MM.1S (cell line): ENCODE measurements around the gene SCAP.

Source experiments
- DNase-seq: peaks from one replicate; pipeline ENCODE4 v3.0.0-alpha.2; 2015
- H2AFZ ChIP-seq: fragments of 300-600 bp; sonication (generic); 2 replicates; pipeline ENCODE4 v1.6.0; 2016; ENCODE audit warnings: antibody characterized with exemption, low read length
- H3F3A ChIP-seq: fragments of 300-600 bp; sonication (generic); 2 replicates; pipeline ENCODE4 v1.6.1; 2016; ENCODE audit warnings: mild to moderate bottlenecking, antibody characterized with exemption, low read length, moderate library complexity, mixed read lengths; ENCODE audit not compliant: insufficient read depth
- H3K27ac ChIP-seq: fragments of 300-600 bp; sonication (generic); 2 replicates; pipeline ENCODE4 v1.5.1; 2016; ENCODE audit warnings: mild to moderate bottlenecking, low read length
- H3K27me3 ChIP-seq: fragments of 300-600 bp; sonication (generic); replicated peaks from 2 replicates; pipeline ENCODE4 v1.6.0; 2016; ENCODE audit warnings: low read length; ENCODE audit not compliant: insufficient read depth
- H3K36me3 ChIP-seq: fragments of 300-600 bp; sonication (generic); replicated peaks from 2 replicates; pipeline ENCODE4 v1.6.1; 2016; ENCODE audit warnings: mild to moderate bottlenecking, low read length, mixed read lengths; ENCODE audit not compliant: insufficient read depth
- H3K4me1 ChIP-seq: fragments of 300-600 bp; sonication (generic); 2 replicates; pipeline ENCODE4 v1.6.1; 2016; ENCODE audit warnings: low read length, mixed read lengths
- H3K4me2 ChIP-seq: fragments of 300-600 bp; sonication (generic); 2 replicates; pipeline ENCODE4 v1.6.0; 2016; ENCODE audit warnings: low read depth, low read length
- H3K4me3 ChIP-seq: fragments of 300-600 bp; sonication (generic); 2 replicates; pipeline ENCODE4 v1.5.1; 2016; ENCODE audit warnings: low read length, mixed read lengths
- H3K79me2 ChIP-seq: fragments of 300-600 bp; sonication (generic); 2 replicates; pipeline ENCODE4 v1.6.1; 2016; ENCODE audit warnings: mixed run types, low read length, mixed read lengths
- H3K9ac ChIP-seq: fragments of 300-600 bp; sonication (generic); 2 replicates; pipeline ENCODE4 v1.6.1; 2016; ENCODE audit warnings: low read length, mixed read lengths
- H3K9me2 ChIP-seq: fragments of 300-600 bp; sonication (generic); replicated peaks from 2 replicates; pipeline ENCODE4 v1.6.1; 2016; ENCODE audit warnings: mild to moderate bottlenecking, low read length, mixed read lengths; ENCODE audit not compliant: insufficient read depth
- H3K9me3 ChIP-seq: fragments of 300-600 bp; sonication (generic); replicated peaks from 2 replicates; pipeline ENCODE4 v1.6.1; 2016; ENCODE audit warnings: mild to moderate bottlenecking, low read length, mixed read lengths; ENCODE audit not compliant: insufficient read depth
- H4K20me1 ChIP-seq: fragments of 300-600 bp; sonication (generic); 2 replicates; pipeline ENCODE4 v1.6.1; 2016; ENCODE audit warnings: mild to moderate bottlenecking, low read length, moderate library complexity, mixed read lengths; ENCODE audit not compliant: insufficient read depth
- EZH2 ChIP-seq: fragments of 300-600 bp; sonication (generic); optimal IDR thresholded peaks from 2 replicates; pipeline ENCODE3; 2017; ENCODE audit warnings: low read depth, mild to moderate bottlenecking, antibody characterized with exemption, low read length, mixed read lengths
- EZH2phosphoT487 ChIP-seq: fragments of 300-600 bp; sonication (generic); IDR thresholded peaks from 2 replicates; pipeline ENCODE4 v1.6.1; 2018; ENCODE audit warnings: antibody characterized with exemption, low read length
- TF ChIP-seq, protein P1 (sequence below): fragments of 300-600 bp; sonication (generic); IDR thresholded peaks from 2 replicates; pipeline ENCODE4 v1.5.1; 2016; ENCODE audit warnings: antibody characterized with exemption, low read length, mixed read lengths

SCAP gene

DNA sequence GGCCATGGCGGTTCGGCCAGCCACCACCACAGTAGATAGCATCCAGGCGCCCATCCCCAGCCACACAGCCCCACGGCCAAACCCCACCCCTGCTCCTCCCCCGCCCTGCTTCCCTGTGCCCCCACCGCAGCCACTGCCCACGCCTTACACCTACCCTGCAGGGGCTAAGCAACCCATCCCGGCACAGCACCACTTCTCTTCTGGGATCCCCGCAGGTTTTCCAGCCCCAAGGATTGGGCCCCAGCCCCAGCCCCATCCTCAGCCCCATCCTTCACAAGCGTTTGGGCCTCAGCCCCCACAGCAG, 65.4 kb downstream of the SCAP start:
- no peaks in the 10 kb centered on the region for H3K9me3 ChIP-seq
- H3K4me1 ChIP-seq = no peaks in the 10 kb centered on the region
- no peak overlapping the region for H2AFZ ChIP-seq
- no peak for DNase-seq
- no peaks in the 10 kb centered on the region for H3K9me2 ChIP-seq
- no peak overlapping the region for H3K4me2 ChIP-seq
- TF ChIP-seq, protein P1, sequence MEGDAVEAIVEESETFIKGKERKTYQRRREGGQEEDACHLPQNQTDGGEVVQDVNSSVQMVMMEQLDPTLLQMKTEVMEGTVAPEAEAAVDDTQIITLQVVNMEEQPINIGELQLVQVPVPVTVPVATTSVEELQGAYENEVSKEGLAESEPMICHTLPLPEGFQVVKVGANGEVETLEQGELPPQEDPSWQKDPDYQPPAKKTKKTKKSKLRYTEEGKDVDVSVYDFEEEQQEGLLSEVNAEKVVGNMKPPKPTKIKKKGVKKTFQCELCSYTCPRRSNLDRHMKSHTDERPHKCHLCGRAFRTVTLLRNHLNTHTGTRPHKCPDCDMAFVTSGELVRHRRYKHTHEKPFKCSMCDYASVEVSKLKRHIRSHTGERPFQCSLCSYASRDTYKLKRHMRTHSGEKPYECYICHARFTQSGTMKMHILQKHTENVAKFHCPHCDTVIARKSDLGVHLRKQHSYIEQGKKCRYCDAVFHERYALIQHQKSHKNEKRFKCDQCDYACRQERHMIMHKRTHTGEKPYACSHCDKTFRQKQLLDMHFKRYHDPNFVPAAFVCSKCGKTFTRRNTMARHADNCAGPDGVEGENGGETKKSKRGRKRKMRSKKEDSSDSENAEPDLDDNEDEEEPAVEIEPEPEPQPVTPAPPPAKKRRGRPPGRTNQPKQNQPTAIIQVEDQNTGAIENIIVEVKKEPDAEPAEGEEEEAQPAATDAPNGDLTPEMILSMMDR = no peak
- TF ChIP-seq EZH2phosphoT487 (no peak), EZH2 (no peak)
- no peaks in the 10 kb centered on the region for H3F3A ChIP-seq
- peaks cover 5% of the 10 kb centered on the region; the same call in 1 of the 2 replicates for H3K36me3 ChIP-seq
- no peaks in the 10 kb centered on the region for H3K27me3 ChIP-seq
- no peak overlapping the region for H3K27ac ChIP-seq
- no peak overlapping the region for H3K4me3 ChIP-seq
- no peak overlapping the region for H3K9ac ChIP-seq
- no peaks in the 10 kb centered on the region for H4K20me1 ChIP-seq
- H3K79me2 ChIP-seq = peaks cover 3% of the 10 kb centered on the region; the same call in 1 of the 2 replicates

DNA sequence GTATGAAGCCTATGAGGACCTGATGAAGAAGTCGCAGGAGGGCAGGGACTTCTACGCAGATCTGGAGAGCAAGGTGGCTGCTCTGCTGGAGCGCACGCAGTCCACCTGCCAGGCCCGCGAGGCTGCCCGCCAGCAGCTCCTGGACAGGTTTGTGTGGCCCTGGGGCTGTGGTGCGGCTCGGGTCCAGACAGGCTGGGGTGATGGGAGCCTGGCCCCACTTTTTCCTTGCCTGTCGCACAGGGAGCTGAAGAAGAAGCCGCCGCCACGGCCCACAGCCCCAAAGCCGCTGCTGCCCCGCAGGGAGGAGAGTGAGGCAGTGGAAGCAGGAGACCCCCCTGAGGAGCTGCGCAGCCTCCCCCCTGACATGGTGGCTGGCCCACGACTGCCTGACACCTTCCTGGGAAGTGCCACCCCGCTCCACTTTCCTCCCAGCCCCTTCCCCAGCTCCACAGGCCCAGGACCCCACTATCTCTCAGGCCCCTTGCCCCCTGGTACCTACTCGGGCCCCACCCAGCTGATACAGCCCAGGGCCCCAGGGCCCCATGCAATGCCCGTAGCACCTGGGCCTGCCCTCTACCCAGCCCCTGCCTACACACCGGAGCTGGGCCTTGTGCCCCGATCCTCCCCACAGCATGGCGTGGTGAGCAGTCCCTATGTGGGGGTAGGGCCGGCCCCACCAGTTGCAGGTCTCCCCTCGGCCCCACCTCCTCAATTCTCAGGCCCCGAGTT, 65.9 kb downstream of the SCAP start:
- no peak overlapping the region for H3K4me3 ChIP-seq
- no peaks in the 10 kb centered on the region for H3K9me2 ChIP-seq
- no peaks in the 10 kb centered on the region for H3K27me3 ChIP-seq
- no peak overlapping the region for H3K27ac ChIP-seq
- no peak overlapping the region for H2AFZ ChIP-seq
- no peaks in the 10 kb centered on the region for H3F3A ChIP-seq
- no peaks in the 10 kb centered on the region for H3K4me1 ChIP-seq
- H4K20me1 ChIP-seq = no peaks in the 10 kb centered on the region
- H3K9me3 ChIP-seq = no peaks in the 10 kb centered on the region
- no peak overlapping the region for H3K4me2 ChIP-seq
- peaks cover 5% of the 10 kb centered on the region; the same call in 1 of the 2 replicates for H3K36me3 ChIP-seq
- H3K79me2 ChIP-seq = peaks cover 7% of the 10 kb centered on the region
- TF ChIP-seq EZH2 = no peak
- TF ChIP-seq, protein P1 = no peak
- TF ChIP-seq EZH2phosphoT487 = no peak
- no peak overlapping the region for H3K9ac ChIP-seq
- DNase-seq = no peak

DNA sequence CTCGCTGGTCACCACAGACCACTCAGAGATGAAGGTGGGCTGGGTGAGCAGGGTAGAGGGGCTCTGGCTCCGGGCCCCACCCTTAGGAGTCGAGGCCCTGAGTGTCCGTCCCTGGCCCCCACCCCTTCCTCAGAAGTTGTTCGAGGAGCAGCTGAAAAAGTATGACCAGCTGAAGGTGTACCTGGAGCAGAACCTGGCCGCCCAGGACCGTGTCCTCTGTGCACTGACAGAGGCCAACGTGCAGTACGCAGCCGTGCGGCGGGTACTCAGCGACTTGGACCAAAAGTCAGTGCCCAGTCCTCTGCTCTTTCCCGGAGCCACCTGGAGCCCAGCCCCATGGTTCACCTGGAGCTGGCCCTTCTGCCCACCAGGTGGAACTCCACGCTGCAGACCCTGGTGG, 66.5 kb downstream of the SCAP start:
- Histone ChIP-seq H3K27ac (no peak overlapping the region), H3K4me2 (no peak overlapping the region), H3K9me2 (no peaks in the 10 kb centered on the region), H3K4me1 (no peaks in the 10 kb centered on the region), H3K27me3 (no peaks in the 10 kb centered on the region), H3K9me3 (no peaks in the 10 kb centered on the region), H2AFZ (no peak overlapping the region), H3K36me3 (peaks cover 5% of the 10 kb centered on the region; the same call in 1 of the 2 replicates), H3F3A (no peaks in the 10 kb centered on the region), H3K79me2 (peaks cover 12% of the 10 kb centered on the region), H4K20me1 (no peaks in the 10 kb centered on the region), H3K9ac (no peak overlapping the region), H3K4me3 (no peak overlapping the region)
- TF ChIP-seq, protein P1 = no peak
- TF ChIP-seq EZH2phosphoT487 = no peak
- TF ChIP-seq EZH2 = no peak
- no peak for DNase-seq
